ENCODE results near the gene GRK1. TPM values are rescaled to one million over a fixed set of nuclear protein-coding genes. Genes with fewer than 3 reads are reported as not detected.

Gene GRK1
- total RNA-seq, 2 experiments from 2014 or later, result not detected

- intact Hi-C loops (cut with DNase I, micrococcal nuclease), result no loop called here
- ATAC-seq (ENCODE audit: poor library complexity) (no peak), DNase-seq (no peak)
- Mint-ChIP-seq H3K4me1 (ENCODE audit: low read depth) (no peaks in the 10 kb centered on the region), H3K27me3 (peaks cover 15% of the 10 kb centered on the region), H3K4me3 (no peak overlapping the region), H3K27ac (no peak overlapping the region), H3K9me3 (no peaks in the 10 kb centered on the region), H3K36me3 (ENCODE audit: low read depth) (no peaks in the 10 kb centered on the region)
- Histone ChIP-seq H3K4me3 (ENCODE audit: low read length) (no peak overlapping the region), H3K27me3 (ENCODE audit: control insufficient read depth in 1 of 2, insufficient read depth in 2 of 2, low read length in 2 of 2) (peaks cover 7 to 11% of the 10 kb centered on the region in 2 experiments), H3K27ac (ENCODE audit: low read depth in 1 of 2, low read length in 2 of 2) (no peak overlapping the region), H3K36me3 (ENCODE audit: insufficient read depth, low read length) (no peaks in the 10 kb centered on the region), H3K9me3 (ENCODE audit: control insufficient read depth in 1 of 2, insufficient read depth in 1 of 2, low read length in 2 of 2) (peaks cover 0 to 24% of the 10 kb centered on the region in 2 experiments), H3K4me1 (ENCODE audit: insufficient read depth, low read length) (no peaks in the 10 kb centered on the region)
- TF ChIP-seq CTCF (IDR thresholded peaks at IDR 0.05), result no peak
- CTCF ChIA-PET, result no interaction called here
- POLR2A ChIA-PET, result interaction anchor here (1.1 kb wide), 1 partner anchor 8 kb away, joined by 4 read pairs; no protein-coding TSS in a partner anchor
Observed at GRCh38 chr13:113732961-113733950, 66.2 kb downstream of the GRK1 start.

- Mint-ChIP-seq H3K27ac (no peak overlapping the region), H3K4me1 (ENCODE audit: low read depth) (no peaks in the 10 kb centered on the region), H3K9me3 (no peaks in the 10 kb centered on the region), H3K36me3 (ENCODE audit: low read depth) (no peaks in the 10 kb centered on the region), H3K27me3 (peaks cover 10% of the 10 kb centered on the region), H3K4me3 (no peak overlapping the region)
- TF ChIP-seq CTCF (IDR thresholded peaks at IDR 0.05), result no peak
- Histone ChIP-seq H3K4me1 (ENCODE audit: insufficient read depth, low read length) (no peaks in the 10 kb centered on the region), H3K36me3 (ENCODE audit: insufficient read depth, low read length) (no peaks in the 10 kb centered on the region), H3K9me3 (ENCODE audit: control insufficient read depth in 1 of 2, insufficient read depth in 1 of 2, low read length in 2 of 2) (peaks cover 0 to 15% of the 10 kb centered on the region in 2 experiments), H3K27ac (ENCODE audit: low read depth in 1 of 2, low read length in 2 of 2) (no peak overlapping the region), H3K4me3 (ENCODE audit: low read length) (no peak overlapping the region), H3K27me3 (ENCODE audit: control insufficient read depth in 1 of 2, insufficient read depth in 2 of 2, low read length in 2 of 2) (peaks cover 5 to 11% of the 10 kb centered on the region in 2 experiments)
- ChIA-PET POLR2A (no interaction called here), CTCF (no interaction called here)
- intact Hi-C loops (cut with DNase I, micrococcal nuclease), result no loop called here
- ATAC-seq (ENCODE audit: poor library complexity) (no peak), DNase-seq (no peak)
Observed at GRCh38 chr13:113734099-113734825, 67.2 kb downstream of the GRK1 start.

- POLR2A ChIA-PET, result no interaction called here
- Histone ChIP-seq H3K4me3 (ENCODE audit: low read length) (no peak overlapping the region), H3K27ac (ENCODE audit: low read depth in 1 of 2, low read length in 2 of 2) (no peak overlapping the region), H3K36me3 (ENCODE audit: insufficient read depth, low read length) (no peaks in the 10 kb centered on the region), H3K27me3 (ENCODE audit: control insufficient read depth in 1 of 2, insufficient read depth in 2 of 2, low read length in 2 of 2) (peaks cover 3 to 10% of the 10 kb centered on the region in 2 experiments), H3K9me3 (ENCODE audit: control insufficient read depth in 1 of 2, insufficient read depth in 1 of 2, low read length in 2 of 2) (peaks cover 0 to 21% of the 10 kb centered on the region in 2 experiments), H3K4me1 (ENCODE audit: insufficient read depth, low read length) (no peaks in the 10 kb centered on the region)
- intact Hi-C loops (cut with DNase I, micrococcal nuclease), result no loop called here
- Mint-ChIP-seq H3K27ac (no peak overlapping the region), H3K36me3 (ENCODE audit: low read depth) (no peaks in the 10 kb centered on the region), H3K27me3 (peaks cover 9% of the 10 kb centered on the region), H3K4me1 (ENCODE audit: low read depth) (no peaks in the 10 kb centered on the region), H3K9me3 (no peaks in the 10 kb centered on the region), H3K4me3 (no peak overlapping the region)
- ATAC-seq (ENCODE audit: poor library complexity) (no peak), DNase-seq (no peak)
- CTCF ChIA-PET, result no interaction called here
- TF ChIP-seq CTCF (IDR thresholded peaks at IDR 0.05), result no peak
Observed at GRCh38 chr13:113734826-113735125, 67.8 kb downstream of the GRK1 start.
